NOMO-1 (cell line): ENCODE results near the gene CLEC20A.

ENCODE experiments used
- DNase-seq, 2 experiments: peaks; one replicate each; lab custom pipeline; 2025; ENCODE audit not compliant: unreplicated experiment in 2 of 2; lab: John Stamatoyannopoulos, UW

Gene CLEC20A

GRCh38 chr1:178500936-178501554, 4.3 kb upstream of the CLEC20A start:
- no peak for DNase-seq

GRCh38 chr1:178500091-178500770, 3.5 kb upstream of the CLEC20A start:
- no peak for DNase-seq

- DNase-seq = no peak
These were observed 2.3 kb upstream of the CLEC20A start for GRCh38 chr1:178498896-178499675.

GRCh38 chr1:178497903-178498478, 1.2 kb upstream of the CLEC20A start:
- DNase-seq = no peak

GRCh38 chr1:178495741-178496409, 889 bp downstream of the CLEC20A start:
- no peak for DNase-seq

- DNase-seq = no peak
These were observed 1.6 kb downstream of the CLEC20A start for GRCh38 chr1:178495158-178495557.

GRCh38 chr1:178494569-178494971, 2.2 kb downstream of the CLEC20A start:
- DNase-seq = no peak

GRCh38 chr1:178493301-178493741, 3.4 kb downstream of the CLEC20A start:
- DNase-seq = no peak

GRCh38 chr1:178492341-178492740, 4.4 kb downstream of the CLEC20A start:
- DNase-seq = no peak

- DNase-seq = no peak
These were observed 5.0 kb downstream of the CLEC20A start for GRCh38 chr1:178491721-178492120.

GRCh38 chr1:178490967-178491366, 5.8 kb downstream of the CLEC20A start:
- no peak for DNase-seq

- no peak for DNase-seq
These were observed 6.6 kb downstream of the CLEC20A start for GRCh38 chr1:178490136-178490535.

GRCh38 chr1:178489399-178489798, 7.4 kb downstream of the CLEC20A start:
- DNase-seq = no peak

- DNase-seq = no peak
These were observed 8.4 kb downstream of the CLEC20A start for GRCh38 chr1:178488393-178488792.

- no peak for DNase-seq
These were observed 9.6 kb downstream of the CLEC20A start for GRCh38 chr1:178487070-178487615.

GRCh38 chr1:178486100-178487069, 10.4 kb downstream of the CLEC20A start:
- no peak for DNase-seq

- no peak for DNase-seq
These were observed 11.2 kb downstream of the CLEC20A start for GRCh38 chr1:178485541-178485981.

- DNase-seq = no peak
These were observed 12.0 kb downstream of the CLEC20A start for GRCh38 chr1:178484698-178485225.
